ENCODE measurements around the gene C19orf18. TPM values are rescaled to one million over a fixed set of nuclear protein-coding genes. Genes with fewer than 3 reads are reported as not detected.

Gene C19orf18
- total RNA-seq, 4 donors from 2014 or later, result 0.46 to 1.5 (median 0.96) TPM; not detected in 1

DNA sequence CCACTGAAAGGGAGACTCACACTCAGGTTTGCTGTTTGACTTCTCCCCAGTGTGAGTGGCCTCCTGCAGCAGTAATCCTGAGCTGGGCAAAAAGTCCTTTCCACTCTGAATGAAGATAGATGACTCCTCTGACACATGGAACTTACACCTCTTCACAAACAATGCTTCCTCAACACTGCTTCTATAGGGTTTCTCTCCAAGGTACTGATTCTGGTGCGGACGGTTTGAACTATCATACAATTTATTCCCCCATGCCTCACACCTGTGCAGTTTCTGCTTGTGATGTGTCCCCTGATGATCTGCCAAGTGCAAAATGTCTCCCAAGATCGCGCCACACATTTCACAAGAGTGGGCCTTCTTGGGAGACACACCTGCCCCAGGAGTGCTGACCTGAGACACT, 46.7 kb downstream of the C19orf18 start:
- TF ChIP-seq, protein P1, sequence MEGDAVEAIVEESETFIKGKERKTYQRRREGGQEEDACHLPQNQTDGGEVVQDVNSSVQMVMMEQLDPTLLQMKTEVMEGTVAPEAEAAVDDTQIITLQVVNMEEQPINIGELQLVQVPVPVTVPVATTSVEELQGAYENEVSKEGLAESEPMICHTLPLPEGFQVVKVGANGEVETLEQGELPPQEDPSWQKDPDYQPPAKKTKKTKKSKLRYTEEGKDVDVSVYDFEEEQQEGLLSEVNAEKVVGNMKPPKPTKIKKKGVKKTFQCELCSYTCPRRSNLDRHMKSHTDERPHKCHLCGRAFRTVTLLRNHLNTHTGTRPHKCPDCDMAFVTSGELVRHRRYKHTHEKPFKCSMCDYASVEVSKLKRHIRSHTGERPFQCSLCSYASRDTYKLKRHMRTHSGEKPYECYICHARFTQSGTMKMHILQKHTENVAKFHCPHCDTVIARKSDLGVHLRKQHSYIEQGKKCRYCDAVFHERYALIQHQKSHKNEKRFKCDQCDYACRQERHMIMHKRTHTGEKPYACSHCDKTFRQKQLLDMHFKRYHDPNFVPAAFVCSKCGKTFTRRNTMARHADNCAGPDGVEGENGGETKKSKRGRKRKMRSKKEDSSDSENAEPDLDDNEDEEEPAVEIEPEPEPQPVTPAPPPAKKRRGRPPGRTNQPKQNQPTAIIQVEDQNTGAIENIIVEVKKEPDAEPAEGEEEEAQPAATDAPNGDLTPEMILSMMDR (IDR thresholded peaks at IDR 0.05), result no peak
- DNase-seq (ENCODE audit: low spot score) (no peak), ATAC-seq (ENCODE audit: low FRiP score) (no peak)

DNA sequence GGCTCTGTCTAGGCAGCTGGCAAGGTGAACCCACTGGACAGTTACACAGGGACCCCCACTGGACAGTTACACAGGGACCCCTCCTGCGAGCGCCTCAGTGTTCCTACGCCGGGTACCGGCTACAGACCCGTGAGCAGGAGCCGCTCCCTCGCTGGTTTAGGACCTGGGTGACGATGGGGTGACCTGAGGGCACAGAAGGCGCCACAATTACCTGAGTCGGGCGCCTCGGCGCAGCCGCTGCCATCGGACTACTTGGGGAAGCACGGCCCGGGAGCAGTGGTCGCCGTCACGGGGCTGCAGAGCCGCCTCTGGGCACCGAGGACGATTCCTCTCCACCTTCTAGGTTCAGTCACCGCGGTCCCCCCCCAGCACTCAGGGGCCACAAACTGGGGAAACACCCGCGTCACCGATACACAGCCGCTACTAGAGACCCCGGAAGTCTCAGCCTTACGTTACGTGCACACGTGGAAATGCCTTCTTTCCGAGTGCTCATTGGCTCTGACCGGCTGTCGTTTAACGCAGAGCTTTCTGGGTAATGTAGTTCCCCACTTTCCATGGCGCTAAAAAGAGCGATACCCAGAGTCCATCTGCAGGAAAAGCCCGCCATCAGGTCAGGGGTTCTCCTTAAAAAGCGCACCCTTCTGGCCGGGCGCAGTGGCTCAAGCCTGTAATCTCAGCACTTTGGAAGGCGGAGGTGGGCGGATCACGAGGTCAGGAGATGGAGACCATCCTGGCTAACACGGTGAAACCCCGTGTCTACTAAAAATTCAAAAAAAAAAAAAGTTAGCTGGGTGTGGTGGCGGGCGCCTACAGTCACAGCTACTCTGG, 58.0 kb downstream of the C19orf18 start, which contains the start of gene ZNF417:
Gene ZNF417, minus strand, starts transcription at position 425 of the 828 bp plus-strand sequence. Its CDS starts 181 bp downstream, at position 244.
- DNase-seq (ENCODE audit: low spot score) (peak; percentile 64), ATAC-seq (ENCODE audit: low FRiP score) (peak; percentile 99)

DNA sequence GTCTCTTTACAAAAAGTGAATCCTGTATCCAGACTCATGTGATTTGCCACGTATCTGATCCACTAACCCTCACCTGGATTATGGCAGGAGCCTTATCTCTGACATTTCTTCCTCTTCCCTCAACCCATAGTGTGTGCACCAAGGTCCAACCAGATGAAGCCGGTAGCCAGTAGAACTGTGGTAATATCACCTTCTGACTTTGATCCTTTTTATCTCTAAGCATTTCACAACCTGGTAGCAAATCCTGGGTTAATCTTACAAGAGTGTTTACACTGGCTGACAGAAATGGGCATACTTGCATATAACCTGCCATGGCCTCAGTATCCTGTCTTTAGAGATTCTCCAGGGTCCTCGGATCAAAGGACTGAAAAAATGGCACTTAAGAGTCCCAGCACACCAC, 59.8 kb downstream of the C19orf18 start:
- TF ChIP-seq, protein P1 (IDR thresholded peaks at IDR 0.05), result no peak
- ATAC-seq (ENCODE audit: low FRiP score) (no peak), DNase-seq (ENCODE audit: low spot score) (no peak)

Other genes with a start within 250 kb of the C19orf18 start
- 10 to 100 TPM in 1 of 4 donors, 1 to 10 TPM in 3; 3.0 to 10.2 (median 6.3) TPM for gene ZNF671, start 246.9 kb downstream of the C19orf18 start, total RNA-seq
- gene ZNF776, start 227.7 kb downstream of the C19orf18 start, total RNA-seq, result 10 to 100 TPM in 2 of 4 donors, 1 to 10 TPM in 2; 5.3 to 18.1 (median 10.1) TPM
- gene ZNF586, start 204.9 kb downstream of the C19orf18 start, total RNA-seq, result 10 to 100 TPM; 14.3 to 21.1 (median 17.4) TPM
- 10 to 100 TPM in 1 of 4 donors, 1 to 10 TPM in 3; 5.7 to 17.3 (median 8.8) TPM for gene ZNF552, start 159.6 kb downstream of the C19orf18 start, total RNA-seq
- gene ZNF587B, start 144.2 kb downstream of the C19orf18 start, total RNA-seq, result 10 to 100 TPM; 12.7 to 39.0 (median 19.0) TPM
- gene ZNF587, start 124.7 kb downstream of the C19orf18 start, total RNA-seq, result 10 to 100 TPM; 11.8 to 36.3 (median 19.9) TPM
- gene ZNF814, start 85.5 kb downstream of the C19orf18 start, total RNA-seq, result 10 to 100 TPM; 13.3 to 25.9 (median 15.1) TPM
- gene ZNF417, start 57.9 kb downstream of the C19orf18 start, total RNA-seq, result 10 to 100 TPM; 10.8 to 13.2 (median 11.0) TPM
- 1 to 10 TPM; 4.1 to 7.9 (median 5.5) TPM for gene ZNF418, start 39.1 kb downstream of the C19orf18 start, total RNA-seq
- 1 to 10 TPM; 3.1 to 7.9 (median 4.3) TPM for gene ZNF256, start 26.8 kb downstream of the C19orf18 start, total RNA-seq
- gene ZNF606, start 28.3 kb upstream of the C19orf18 start, total RNA-seq, result 10 to 100 TPM in 1 of 4 donors, 1 to 10 TPM in 3; 7.9 to 37.4 (median 8.5) TPM
- not detected for gene ZSCAN1, start 59.5 kb upstream of the C19orf18 start, total RNA-seq
- 10 to 100 TPM in 1 of 4 donors, 1 to 10 TPM in 3; 1.2 to 10.9 (median 4.3) TPM for gene ZNF135, start 84.7 kb upstream of the C19orf18 start, total RNA-seq
- gene ZSCAN18, start 123.7 kb upstream of the C19orf18 start, total RNA-seq, result 10 to 100 TPM; 28.8 to 66.2 (median 36.4) TPM
- gene ZNF329, start 176.3 kb upstream of the C19orf18 start, total RNA-seq, result 1 to 10 TPM; 5.1 to 8.5 (median 7.4) TPM
- 10 to 100 TPM; 16.5 to 30.4 (median 21.7) TPM for gene ZNF274, start 208.5 kb upstream of the C19orf18 start, total RNA-seq